Dedifferentiated amniotic fluid mesenchymal stem cell (primary cell): ENCODE measurements around the gene SEC14L3.
"Not testable (repeated sequence)": the region's sequence is repeated elsewhere in the genome, so short reads cannot be mapped to it uniquely, and the experiment has no call there.

ENCODE experiments used
- DNase-seq: peaks from one replicate; pipeline ENCODE4 v3.0.0-alpha.2; 2016; ENCODE audit errors: extremely low spot score

SEC14L3 gene

DNA sequence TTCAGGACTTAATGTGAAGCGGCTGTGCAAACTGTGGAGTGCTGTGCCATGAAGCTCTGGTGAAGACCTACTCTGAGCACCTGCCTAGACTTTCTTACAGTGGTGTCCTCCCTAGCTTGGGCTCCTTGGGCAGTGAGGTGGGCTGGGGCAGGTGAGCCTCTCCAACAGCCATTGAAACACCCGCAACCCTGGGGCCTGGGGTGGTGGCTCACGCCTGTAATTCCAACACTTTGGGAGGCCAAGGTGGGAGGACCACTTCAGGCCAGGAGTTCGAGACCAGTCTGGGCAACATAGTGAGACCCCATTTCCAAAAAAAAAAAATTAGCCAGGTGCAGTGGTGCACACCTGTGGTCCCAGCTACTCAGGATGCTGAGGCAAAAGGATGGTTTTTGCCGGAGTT is 14.3 kb upstream of the SEC14L3 start:
- no peak for DNase-seq

- no peak for DNase-seq
Observed at GRCh38 chr22:30485362-30485988, 13.7 kb upstream of the SEC14L3 start.

DNA sequence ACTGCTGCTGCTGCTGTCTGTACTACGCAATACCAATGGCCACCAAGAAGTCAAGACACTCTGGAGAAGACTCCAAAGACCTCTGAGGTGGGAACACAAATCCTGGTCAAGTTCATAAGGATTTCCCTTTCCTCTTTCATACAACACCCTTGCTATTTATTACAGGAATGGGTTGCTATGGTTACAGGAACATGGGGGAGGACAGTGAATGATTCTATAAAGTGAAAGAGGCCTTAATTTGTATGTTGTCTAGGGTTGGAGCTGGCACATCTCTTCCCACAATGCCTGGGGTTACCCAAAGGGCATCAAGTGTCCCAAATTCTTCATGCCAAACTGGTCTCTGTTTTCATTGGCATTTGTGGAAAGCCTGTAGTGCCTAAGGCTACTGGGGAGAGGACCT is 11.4 kb upstream of the SEC14L3 start:
- no peak for DNase-seq

DNA sequence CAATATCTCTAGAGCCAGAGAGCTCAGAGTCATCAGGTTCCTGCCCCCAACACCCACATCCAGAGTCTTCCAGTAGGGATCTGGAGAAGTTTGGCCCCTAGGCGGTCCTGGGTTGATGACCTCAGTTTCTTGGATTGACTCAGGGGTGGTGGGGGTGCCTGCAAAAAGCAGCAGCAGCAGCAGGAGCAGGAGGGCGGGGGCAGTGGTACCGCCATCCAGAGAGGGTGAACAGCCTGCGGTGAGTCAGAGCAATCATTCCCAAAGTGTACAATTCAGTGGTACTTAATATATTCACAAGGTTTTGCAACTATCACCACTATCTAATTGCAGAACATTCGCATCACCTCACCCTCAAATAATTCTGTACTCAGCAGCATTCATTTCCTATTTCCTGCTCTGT is 9.9 kb upstream of the SEC14L3 start:
- no peak for DNase-seq

GRCh38 chr22:30479981-30480380 is 8.2 kb upstream of the SEC14L3 start:
- no peak for DNase-seq

- DNase-seq, result no peak
Observed at GRCh38 chr22:30474683-30475424, 3.0 kb upstream of the SEC14L3 start.

- no peak for DNase-seq
Observed at GRCh38 chr22:30474121-30474520, 2.3 kb upstream of the SEC14L3 start.

DNA sequence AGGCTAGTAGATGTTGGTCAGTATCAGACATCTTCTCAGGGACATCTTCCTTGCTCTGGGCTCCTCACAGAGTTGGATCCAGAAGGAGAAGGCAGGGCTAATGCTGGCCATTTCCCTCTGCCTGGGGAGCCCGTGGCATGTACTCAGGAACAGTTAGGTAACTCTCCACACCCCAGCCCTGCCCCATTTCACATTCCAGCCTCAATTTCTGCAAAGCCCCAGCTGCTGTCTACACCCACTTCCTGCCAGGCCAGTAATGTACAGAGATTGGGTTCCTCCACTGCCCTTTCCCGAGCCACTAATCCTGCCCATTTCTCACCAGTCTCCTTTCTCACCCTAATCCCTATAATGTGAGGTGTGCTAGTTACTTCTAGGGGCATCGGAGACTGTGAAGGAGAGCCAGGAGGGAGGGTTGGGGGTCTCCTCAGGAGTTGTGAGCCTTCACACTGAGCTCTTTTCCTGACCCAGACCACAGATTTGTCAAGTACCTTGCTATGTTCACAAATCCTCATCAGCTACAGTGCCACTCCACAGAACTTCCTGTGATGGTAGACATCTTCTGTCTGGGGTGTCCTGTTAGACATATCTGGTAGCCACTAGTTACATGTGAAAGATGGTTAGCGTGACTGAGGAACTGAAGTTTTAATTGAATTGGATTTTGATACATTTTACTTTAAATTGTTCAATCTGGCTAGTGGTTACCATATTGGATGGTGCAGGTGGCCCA is 1.3 kb upstream of the SEC14L3 start:
- DNase-seq, result no peak

DNA sequence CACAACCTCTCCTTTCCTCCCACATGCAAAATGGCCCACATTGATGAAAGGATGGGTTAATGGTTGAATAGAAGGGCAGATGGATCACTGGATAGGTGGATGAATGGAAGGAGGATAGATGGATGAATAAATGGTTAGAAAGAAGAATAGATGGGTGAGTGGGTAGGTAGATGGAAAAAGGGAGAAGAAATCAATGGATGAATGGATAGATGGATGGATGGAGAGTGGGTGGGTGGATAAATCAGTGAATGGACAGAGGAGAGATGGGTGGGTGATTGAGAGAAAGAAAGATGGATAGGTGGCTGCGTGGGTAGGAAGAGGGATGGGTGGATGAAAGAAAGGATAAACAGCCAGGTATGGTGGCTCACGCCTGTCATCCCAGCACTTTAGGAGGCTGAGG is 1.2 kb downstream of the SEC14L3 start:
- no peak for DNase-seq

- no peak for DNase-seq
Observed at GRCh38 chr22:30469165-30469564, 2.7 kb downstream of the SEC14L3 start.

- DNase-seq, result not testable (repeated sequence)
Observed at GRCh38 chr22:30460555-30460954, 11.3 kb downstream of the SEC14L3 start.

- no peak for DNase-seq
Observed at GRCh38 chr22:30460147-30460546, 11.7 kb downstream of the SEC14L3 start.

- DNase-seq, result no peak
Observed at GRCh38 chr22:30459181-30460052, 12.4 kb downstream of the SEC14L3 start.

DNA sequence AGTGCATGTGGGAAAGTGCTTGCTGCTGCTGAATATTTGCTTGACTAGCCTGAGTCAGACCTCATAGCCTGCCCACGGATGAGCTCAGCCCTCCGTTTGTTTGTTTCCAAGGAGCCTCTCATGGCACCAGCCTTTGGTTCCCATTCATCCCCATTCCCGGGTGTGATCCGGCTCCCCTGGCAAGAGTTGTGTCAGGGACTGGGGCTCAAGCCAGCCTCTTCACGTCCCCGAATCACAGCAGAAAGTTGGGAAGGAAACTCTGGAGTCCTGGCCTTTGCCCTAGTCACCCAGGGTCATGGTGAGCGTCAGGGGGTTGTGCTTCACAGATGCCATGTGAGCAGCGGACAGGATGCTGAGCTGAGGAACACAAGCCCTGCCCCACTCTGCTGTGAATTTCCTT is 13.8 kb downstream of the SEC14L3 start:
- DNase-seq, result no peak

GRCh38 chr22:30455075-30455840 is 16.6 kb downstream of the SEC14L3 start:
- no peak for DNase-seq

GRCh38 chr22:30453731-30454510 is 17.9 kb downstream of the SEC14L3 start:
- no peak for DNase-seq

GRCh38 chr22:30452861-30453260 is 19.0 kb downstream of the SEC14L3 start:
- no peak for DNase-seq

GRCh38 chr22:30451488-30451887 is 20.3 kb downstream of the SEC14L3 start:
- DNase-seq, result not testable (repeated sequence)

GRCh38 chr22:30447656-30448055 is 24.2 kb downstream of the SEC14L3 start:
- no peak for DNase-seq

- DNase-seq, result no peak
Observed at GRCh38 chr22:30445438-30446145, 26.2 kb downstream of the SEC14L3 start.
